ENCODE measurements around the gene EIF5A. TPM values are rescaled to one million over a fixed set of nuclear protein-coding genes. Genes with fewer than 3 reads are reported as not detected.
A peak's percentile ranks its signal among the peaks of the same experiment; 100 is the strongest.
"Not testable (repeated sequence)": the region's sequence is repeated elsewhere in the genome, so short reads cannot be mapped to it uniquely, and the experiment has no call there.

Gene EIF5A
- polyA plus RNA-seq, 3 donors, result 465 to 511 (median 485) TPM

GRCh38 chr17:7334938-7335538, 27.6 kb downstream of the EIF5A start:
- H3K4me1 ChIP-seq (ENCODE audit: control insufficient read depth in 1 of 2, insufficient read depth in 2 of 2, low read length in 2 of 2), result peaks cover 43 to 55% of the 10 kb centered on the region in 2 donors
- no peak overlapping the region for H2AFZ ChIP-seq (ENCODE audit: insufficient read depth, low read depth, low read length, poor library complexity, severe bottlenecking)
- no peak overlapping the region for H3K27ac ChIP-seq (ENCODE audit: low read depth in 1 of 2, low read length in 2 of 2)
- H4K20me1 ChIP-seq (ENCODE audit: insufficient read depth, low read length), result no peaks in the 10 kb centered on the region
- intact Hi-C loops (cut with micrococcal nuclease), result no loop called here
- peaks cover 27% of the 10 kb centered on the region for H3K79me2 ChIP-seq (ENCODE audit: insufficient read depth, low read length)
- no peaks in the 10 kb centered on the region for H3K27me3 ChIP-seq (ENCODE audit: control insufficient read depth in 2 of 2, insufficient read depth in 2 of 2, low read length in 2 of 2)
- Mint-ChIP-seq H3K4me1 (peaks cover 54% of the 10 kb centered on the region), H3K36me3 (peaks cover 6 to 15% of the 10 kb centered on the region in 2 donors), H3K9me3 (no peaks in the 10 kb centered on the region), H3K27ac (peak overlapping the region in 2 of 7 donors; percentile 32 to 65), H3K4me3 (peak overlapping the region in 1 of 2 donors; percentile 37), H3K27me3 (ENCODE audit: low read depth in 3 of 3) (peaks cover 0 to 8% (median 0%) of the 10 kb centered on the region in 3 donors)
- H3K4me3 ChIP-seq (replicated peaks in 1 of 3; ENCODE audit: low read depth in 2 of 3, low read length in 3 of 3), result no peak overlapping the region
- no peak overlapping the region for H3K9ac ChIP-seq (ENCODE audit: insufficient read depth, low read length, poor library complexity, severe bottlenecking)
- 100% methylated on average over 1 of the region's 3 CpGs for WGBS (ENCODE audit: insufficient coverage)
- DNase-seq, result no peak
- peaks cover 0 to 6% of the 10 kb centered on the region in 2 donors for H3K36me3 ChIP-seq (replicated peaks in 1 of 2; ENCODE audit: control insufficient read depth in 1 of 2, insufficient read depth in 2 of 2, low read length in 2 of 2)
- H3K4me2 ChIP-seq (replicated peaks; ENCODE audit: extremely low read depth, low read length, poor library complexity, severe bottlenecking), result no peak overlapping the region
- H3K9me3 ChIP-seq (replicated peaks in 1 of 2; ENCODE audit: control insufficient read depth in 1 of 2, insufficient read depth in 1 of 2, low read length in 2 of 2), result no peaks in the 10 kb centered on the region
- no peak for TF ChIP-seq CTCF (IDR thresholded peaks at IDR 0.05)

DNA sequence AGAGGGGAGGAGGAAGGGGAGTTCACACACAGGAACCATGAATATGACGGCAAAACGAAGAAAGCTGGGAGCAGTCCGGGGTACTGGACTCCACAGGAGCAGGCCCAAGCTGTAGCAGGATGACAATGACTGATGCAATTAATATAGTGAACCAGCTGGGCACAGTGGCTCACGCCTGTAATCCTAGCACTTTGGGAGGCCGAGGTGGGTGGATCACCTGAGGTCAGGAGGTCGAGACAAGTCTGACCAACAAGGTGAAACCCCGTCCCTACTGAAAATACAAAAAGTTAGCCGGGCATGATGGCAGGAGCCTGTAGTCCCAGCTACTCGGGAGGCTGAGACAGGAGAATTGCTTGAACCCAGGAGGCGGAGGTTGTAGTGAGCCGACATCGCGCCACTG, 28.3 kb downstream of the EIF5A start:
- peak overlapping the region; percentile 78 to 90 for H3K4me3 Mint-ChIP-seq
- peaks cover 54% of the 10 kb centered on the region for H3K4me1 Mint-ChIP-seq
- H3K27me3 Mint-ChIP-seq (ENCODE audit: low read depth in 3 of 3); H3K9ac ChIP-seq (ENCODE audit: insufficient read depth, low read length, poor library complexity, severe bottlenecking); intact Hi-C loops (cut with micrococcal nuclease); H3K27me3 ChIP-seq (ENCODE audit: control insufficient read depth in 2 of 2, insufficient read depth in 2 of 2, low read length in 2 of 2); DNase-seq; H4K20me1 ChIP-seq (ENCODE audit: insufficient read depth, low read length); H3K9me3 ChIP-seq (replicated peaks in 1 of 2; ENCODE audit: control insufficient read depth in 1 of 2, insufficient read depth in 1 of 2, low read length in 2 of 2); H3K9me3 Mint-ChIP-seq: not testable (repeated sequence)
- Histone ChIP-seq H3K36me3 (replicated peaks in 1 of 2; ENCODE audit: control insufficient read depth in 1 of 2, insufficient read depth in 2 of 2, low read length in 2 of 2) (peaks cover 0 to 10% of the 10 kb centered on the region in 2 donors), H3K4me3 (replicated peaks in 1 of 3; ENCODE audit: low read depth in 2 of 3, low read length in 3 of 3) (peak overlapping the region in 1 of 3 experiments; percentile 79), H3K4me1 (ENCODE audit: control insufficient read depth in 1 of 2, insufficient read depth in 2 of 2, low read length in 2 of 2) (peaks cover 37 to 49% of the 10 kb centered on the region in 2 donors), H3K27ac (ENCODE audit: low read depth in 1 of 2, low read length in 2 of 2) (peak overlapping the region in 1 of 2 donors; percentile 71), H3K79me2 (ENCODE audit: insufficient read depth, low read length) (peaks cover 27% of the 10 kb centered on the region), H2AFZ (ENCODE audit: insufficient read depth, low read depth, low read length, poor library complexity, severe bottlenecking) (peak overlapping the region; percentile 89), H3K4me2 (replicated peaks; ENCODE audit: extremely low read depth, low read length, poor library complexity, severe bottlenecking) (peak overlapping the region; percentile 88)
- H3K36me3 Mint-ChIP-seq, result peaks cover 10 to 22% of the 10 kb centered on the region in 2 donors
- H3K27ac Mint-ChIP-seq, result peak overlapping the region in 6 of 7 donors; percentile 0 to 91 (median 77)
- WGBS (ENCODE audit: insufficient coverage), result 72% methylated on average over 9 of the region's 13 CpGs

Data from CD14-positive monocyte (primary cell).